IMR-90 (cell line): ENCODE results near the gene MEF2A. TPM values are rescaled to one million over a fixed set of nuclear protein-coding genes. Genes with fewer than 3 reads are reported as not detected.

Experiments used
- ATAC-seq: fragments of 200-7000 bp; cut with Tn5 transposase; 2 replicates; pipeline ENCODE4 v1.9.1; 2020; ENCODE audit warnings: low read depth, mild to moderate bottlenecking, moderate library complexity
- BruUV-seq: library from RNA; stranded (reverse); fragments of 400-500 nt; replicated peaks from 2 replicates; lab custom pipeline; 2021; lab: Mats Ljungman, UMichigan
- CTCF ChIA-PET: fragments of 300-600 bp; formaldehyde crosslinking; extraction: SDS; loops from one replicate; lab custom pipeline; 2021; ENCODE audit warnings: antibody characterized with exemption; lab: Yijun Ruan, JAX
- POLR2A ChIA-PET: fragments of 300-600 bp; sonication (Branson Sonifier 250); formaldehyde crosslinking; loops from one replicate; lab custom pipeline; 2022; ENCODE audit warnings: antibody characterized with exemption; ENCODE audit not compliant: unreplicated experiment; lab: Charles Lee
- DNase-seq: peaks from one replicate; pipeline ENCODE4 v3.0.0; 2013
- H2AFZ ChIP-seq: replicated peaks from 2 replicates; pipeline ENCODE3; 2013; ENCODE audit warnings: low read length, mild to moderate bottlenecking; ENCODE audit not compliant: poor library complexity
- H2AK5ac ChIP-seq: 2 replicates; pipeline ENCODE4 v1.6.1; 2013; ENCODE audit warnings: low read depth, low read length, inconsistent platforms
- H2AK9ac ChIP-seq: replicated peaks from 2 replicates; pipeline ENCODE3; 2013; ENCODE audit warnings: mild to moderate bottlenecking, low read depth, low read length, moderate library complexity; ENCODE audit not compliant: poor library complexity
- H2BK120ac ChIP-seq: 2 replicates; pipeline ENCODE4 v1.6.1; 2013; ENCODE audit warnings: low read depth, low read length, inconsistent platforms
- H2BK15ac ChIP-seq: 3 replicates; pipeline ENCODE4 v1.6.1; 2013; ENCODE audit warnings: low read depth, low read length, inconsistent platforms
- H2BK20ac ChIP-seq: 2 replicates; pipeline ENCODE4 v1.6.1; 2013; ENCODE audit warnings: low read depth, mild to moderate bottlenecking, inconsistent platforms, low read length, moderate library complexity
- H2BK5ac ChIP-seq: 2 replicates; pipeline ENCODE4 v1.6.1; 2013; ENCODE audit warnings: mild to moderate bottlenecking, low read depth, low read length, inconsistent platforms; ENCODE audit not compliant: poor library complexity, severe bottlenecking
- H3K14ac ChIP-seq: replicated peaks from 2 replicates; pipeline ENCODE4 v1.6.1; 2013; ENCODE audit warnings: low read depth, low read length, inconsistent platforms
- H3K18ac ChIP-seq: 2 replicates; pipeline ENCODE4 v1.6.1; 2013; ENCODE audit warnings: low read depth, low read length, control low read depth
- H3K23ac ChIP-seq: 2 replicates; pipeline ENCODE4 v1.6.1; 2013; ENCODE audit warnings: low read depth, low read length, inconsistent platforms
- H3K27ac ChIP-seq: 2 replicates; pipeline ENCODE4 v1.5.1; 2013; ENCODE audit warnings: mild to moderate bottlenecking, control low read depth, low read length; ENCODE audit not compliant: insufficient read depth
- H3K27me3 ChIP-seq: 2 replicates; pipeline ENCODE4 v1.6.1; 2013; ENCODE audit warnings: low read length; ENCODE audit not compliant: control insufficient read depth, insufficient read depth
- H3K36me3 ChIP-seq: 2 replicates; pipeline ENCODE4 v1.6.1; 2013; ENCODE audit warnings: low read length, mixed read lengths; ENCODE audit not compliant: control insufficient read depth, insufficient read depth
- H3K4ac ChIP-seq: 2 replicates; pipeline ENCODE4 v1.6.1; 2013; ENCODE audit warnings: low read depth, low read length, inconsistent platforms
- H3K4me1 ChIP-seq: 2 replicates; pipeline ENCODE4 v1.6.1; 2013; ENCODE audit warnings: low read length, mixed read lengths; ENCODE audit not compliant: control insufficient read depth, insufficient read depth
- H3K4me2 ChIP-seq: 2 replicates; pipeline ENCODE4 v1.6.1; 2013; ENCODE audit warnings: low read depth, mild to moderate bottlenecking, control low read depth, low read length, moderate library complexity
- H3K4me3 ChIP-seq: 2 replicates; pipeline ENCODE4 v1.5.1; 2013; ENCODE audit warnings: low read depth, mild to moderate bottlenecking, control low read depth, low read length, moderate library complexity; ENCODE audit not compliant: insufficient read depth
- H3K56ac ChIP-seq: 2 replicates; pipeline ENCODE4 v1.6.1; 2013; ENCODE audit warnings: low read length, inconsistent platforms; ENCODE audit not compliant: insufficient read depth; ENCODE audit errors: extremely low read depth
- H3K79me1 ChIP-seq, 2 experiments: 2 replicates each; pipeline ENCODE4 v1.6.1; 2013; ENCODE audit warnings: low read length in 2 of 2, inconsistent platforms in 1 of 2, low read depth in 1 of 2
- H3K9ac ChIP-seq: 2 replicates; pipeline ENCODE4 v1.6.1; 2013; ENCODE audit warnings: low read depth, low read length, control low read depth
- H3K9me1 ChIP-seq: 2 replicates; pipeline ENCODE4 v1.6.1; 2013; ENCODE audit warnings: low read length, inconsistent platforms; ENCODE audit not compliant: insufficient read depth
- H3K9me3 ChIP-seq: 2 replicates; pipeline ENCODE4 v1.6.1; 2013; ENCODE audit warnings: low read length; ENCODE audit not compliant: control insufficient read depth, insufficient read depth
- H4K20me1 ChIP-seq: 2 replicates; pipeline ENCODE4 v1.6.1; 2013; ENCODE audit warnings: low read length, inconsistent platforms; ENCODE audit not compliant: insufficient read depth
- H4K5ac ChIP-seq: 2 replicates; pipeline ENCODE4 v1.6.1; 2013; ENCODE audit warnings: mild to moderate bottlenecking, low read depth, low read length, control low read depth
- H4K8ac ChIP-seq, 2 experiments: 2 replicates each; pipeline ENCODE4 v1.6.1; 2013; ENCODE audit warnings: low read depth in 2 of 2, low read length in 2 of 2, control low read depth in 1 of 2, inconsistent platforms in 1 of 2
- H4K91ac ChIP-seq: 2 replicates; pipeline ENCODE4 v1.6.1; 2013; ENCODE audit warnings: low read depth, low read length, inconsistent platforms; ENCODE audit not compliant: insufficient read depth
- MAFK ChIP-seq: IDR thresholded peaks from 2 replicates; pipeline ENCODE4 v1.6.1; 2012; ENCODE audit warnings: low read depth, low read length, improper control_type of control experiment
- RAD21 ChIP-seq: IDR thresholded peaks from 2 replicates; pipeline ENCODE4 v1.6.1; 2012; ENCODE audit warnings: low read length, improper control_type of control experiment
- WGBS, 2 experiments: methylation state at CpG; one replicate each; pipeline versions ENCODE4 v1.1.5 to v1.1.7; 2013; ENCODE audit warnings: missing lambda C conversion rate in 2 of 2; ENCODE audit not compliant: insufficient read length in 1 of 2; ENCODE audit errors: extremely low coverage in 2 of 2; 5-methylcytosine and 5-hydroxymethylcytosine counted together
- dilution Hi-C: fragments of 300-500 bp; cut with HindIII; formaldehyde crosslinking; loops from one replicate; pipeline ENCODE4 v1.14.3; 2018; ENCODE audit warnings: low sequenced_read_pairs; ENCODE audit not compliant: unreplicated experiment
- in situ Hi-C: fragments of 300-500 bp; cut with MboI; formaldehyde crosslinking; loops from 3 replicates; pipeline ENCODE4 v1.14.3; 2019; ENCODE audit warnings: low sequenced_read_pairs, inconsistent platforms, mixed read lengths
- intact Hi-C: fragments of 100-400 bp; cut with micrococcal nuclease; formaldehyde crosslinking; loops from 2 replicates; pipeline ENCODE4 v1.10.0; 2022
- polyA plus RNA-seq, 3 experiments: library from polyadenylated mRNA; depleted of rRNA; stranded (reverse); fragments of >200 nt; gene quantifications; 2 replicates each; pipeline ENCODE4 v1.2.3, GENCODE V29; 2012; ENCODE audit warnings: low replicate concordance in 1 of 3
- total RNA-seq: library from RNA; depleted of rRNA; stranded (reverse); fragments of >200 nt; gene quantifications from 2 replicates; pipeline ENCODE4 v1.2.3, GENCODE V29; 2012

Gene MEF2A
- total and polyA plus RNA-seq, 2 of the 4 experiments (the other 2 are of a cell fraction), result 16.1 to 16.7 TPM

DNA sequence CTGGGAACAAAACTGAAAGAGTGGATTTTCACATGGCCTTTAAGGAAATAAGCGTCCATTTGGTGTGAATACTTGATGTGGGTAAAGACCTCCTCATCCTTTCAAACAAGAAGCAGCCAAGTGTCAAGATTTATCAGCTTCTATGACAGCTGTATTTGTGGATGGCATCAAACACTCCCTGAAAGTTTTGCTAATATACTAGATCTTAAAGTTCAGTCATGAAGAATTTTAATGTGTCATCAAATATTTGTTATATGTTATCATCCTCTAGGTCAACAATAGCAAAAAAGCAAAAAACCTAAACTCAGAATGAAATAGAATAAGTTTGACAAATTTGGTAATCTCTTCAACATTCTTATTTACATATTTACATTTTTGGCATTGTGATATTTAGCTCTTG lies 196.5 kb downstream of the MEF2A start:
- BruUV-seq, result no TSS peak
- no peaks in the 10 kb centered on the region for H3K9me1 ChIP-seq
- H3K9ac ChIP-seq, result no peak overlapping the region
- in situ Hi-C loops, result no loop called here
- H2BK20ac ChIP-seq, result no peak overlapping the region
- H3K4me2 ChIP-seq, result no peak overlapping the region
- TF ChIP-seq RAD21 (no peak), MAFK (peak; percentile 47; the same call in 1 of the 2 replicates)
- H2AK5ac ChIP-seq, result no peak overlapping the region
- no peak overlapping the region for H3K27ac ChIP-seq
- CTCF ChIA-PET, result no interaction called here
- no peaks in the 10 kb centered on the region for H3K4me1 ChIP-seq
- intact Hi-C loops, result no loop called here
- H3K18ac ChIP-seq, result no peak overlapping the region
- no peak overlapping the region for H3K56ac ChIP-seq
- no peaks in the 10 kb centered on the region for H3K36me3 ChIP-seq
- H3K9me3 ChIP-seq, result no peaks in the 10 kb centered on the region
- no peak overlapping the region for H3K23ac ChIP-seq
- H3K27me3 ChIP-seq, result peaks cover 5% of the 10 kb centered on the region; the same call in 1 of the 2 replicates
- no peak overlapping the region for H2AFZ ChIP-seq
- DNase-seq, result no peak
- H3K4me3 ChIP-seq, result no peak overlapping the region
- H2BK15ac ChIP-seq, result no peak overlapping the region
- no peak overlapping the region for H4K5ac ChIP-seq
- H4K20me1 ChIP-seq, result no peaks in the 10 kb centered on the region
- WGBS, 2 experiments, result no CpG with 5 or more reads among the region's 1 CpG
- H2BK5ac ChIP-seq, result no peak overlapping the region
- POLR2A ChIA-PET, result no interaction called here
- H3K4ac ChIP-seq, result no peak overlapping the region
- no peak overlapping the region for H2AK9ac ChIP-seq
- no peak overlapping the region for H3K14ac ChIP-seq
- no peak overlapping the region for H4K8ac ChIP-seq
- no peaks in the 10 kb centered on the region for H3K79me1 ChIP-seq
- no peak overlapping the region for H4K91ac ChIP-seq
- dilution Hi-C loops, result no loop called here
- no peak for ATAC-seq
- no peak overlapping the region for H2BK120ac ChIP-seq
